ENCODE results near the gene SLC66A2.

Gene SLC66A2

DNA sequence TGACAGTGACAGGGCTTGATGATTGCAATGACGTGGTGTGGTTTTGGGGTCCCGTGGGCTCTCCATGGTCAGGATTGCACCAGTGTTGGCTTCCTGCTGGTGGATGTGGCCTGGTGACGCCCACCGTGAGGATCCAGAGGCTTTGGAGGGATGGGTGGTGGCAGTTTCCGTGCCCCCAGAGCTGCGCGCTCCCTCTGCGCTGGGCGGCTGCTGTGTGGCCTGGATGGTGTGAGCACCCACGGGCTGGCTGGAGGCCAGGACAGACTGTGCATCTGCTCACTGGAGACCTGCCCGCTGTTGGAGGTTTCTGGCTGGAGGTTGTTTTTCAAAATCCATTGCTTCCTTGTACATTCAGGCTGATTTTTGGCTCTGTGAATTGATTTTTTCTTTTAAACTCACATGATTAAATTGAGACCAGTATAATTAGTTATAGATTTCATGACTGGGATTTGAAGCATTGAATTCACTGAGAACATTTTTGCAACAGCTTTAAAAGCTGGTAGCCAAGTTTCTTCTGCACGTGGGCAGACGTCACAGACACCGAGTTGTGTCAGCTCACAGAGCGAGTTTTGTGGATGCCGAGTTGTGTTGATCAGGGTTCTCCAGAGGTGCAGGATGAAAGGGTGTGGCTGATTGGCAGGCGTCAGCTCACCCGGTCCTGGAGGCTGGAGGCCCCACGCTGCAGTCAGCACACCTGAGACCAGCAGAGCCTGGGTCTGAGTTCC is 81.0 kb downstream of the SLC66A2 start:
- Histone ChIP-seq H3K27me3 (ENCODE audit: insufficient read depth, low read length) (0 out of 2 replicates have a peak, but pooled peaks cover 5% of the 10 kb centered on the region), H4K20me1 (ENCODE audit: insufficient read depth, low read length) (no peaks in the 10 kb centered on the region), H2AFZ (ENCODE audit: low read length) (no peak overlapping the region), H3K36me3 (ENCODE audit: insufficient read depth, low read length) (no peaks in the 10 kb centered on the region), H3K4me1 (ENCODE audit: insufficient read depth, low read length, severe bottlenecking) (no peaks in the 10 kb centered on the region), H3K27ac (ENCODE audit: low read depth, low read length, poor library complexity, severe bottlenecking) (no peak overlapping the region), H3K4me2 (ENCODE audit: low read length) (no peak overlapping the region), H3K79me2 (ENCODE audit: insufficient read depth, low read length) (no peaks in the 10 kb centered on the region), H3K9ac (ENCODE audit: low read length) (no peak overlapping the region), H3F3A (ENCODE audit: insufficient read depth, low read length) (no peaks in the 10 kb centered on the region), H3K9me3 (ENCODE audit: low read length) (no peaks in the 10 kb centered on the region), H3K9me2 (ENCODE audit: low read depth, low read length) (no peaks in the 10 kb centered on the region), H3K4me3 (ENCODE audit: low read depth, low read length, poor library complexity, severe bottlenecking) (no peak overlapping the region)
- no peak for TF ChIP-seq EZH2 (IDR thresholded peaks at IDR 0.05; ENCODE audit: borderline replicate concordance, low read length)
- TF ChIP-seq, protein P1, sequence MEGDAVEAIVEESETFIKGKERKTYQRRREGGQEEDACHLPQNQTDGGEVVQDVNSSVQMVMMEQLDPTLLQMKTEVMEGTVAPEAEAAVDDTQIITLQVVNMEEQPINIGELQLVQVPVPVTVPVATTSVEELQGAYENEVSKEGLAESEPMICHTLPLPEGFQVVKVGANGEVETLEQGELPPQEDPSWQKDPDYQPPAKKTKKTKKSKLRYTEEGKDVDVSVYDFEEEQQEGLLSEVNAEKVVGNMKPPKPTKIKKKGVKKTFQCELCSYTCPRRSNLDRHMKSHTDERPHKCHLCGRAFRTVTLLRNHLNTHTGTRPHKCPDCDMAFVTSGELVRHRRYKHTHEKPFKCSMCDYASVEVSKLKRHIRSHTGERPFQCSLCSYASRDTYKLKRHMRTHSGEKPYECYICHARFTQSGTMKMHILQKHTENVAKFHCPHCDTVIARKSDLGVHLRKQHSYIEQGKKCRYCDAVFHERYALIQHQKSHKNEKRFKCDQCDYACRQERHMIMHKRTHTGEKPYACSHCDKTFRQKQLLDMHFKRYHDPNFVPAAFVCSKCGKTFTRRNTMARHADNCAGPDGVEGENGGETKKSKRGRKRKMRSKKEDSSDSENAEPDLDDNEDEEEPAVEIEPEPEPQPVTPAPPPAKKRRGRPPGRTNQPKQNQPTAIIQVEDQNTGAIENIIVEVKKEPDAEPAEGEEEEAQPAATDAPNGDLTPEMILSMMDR (IDR thresholded peaks at IDR 0.05; ENCODE audit: low read length) = no peak

DNA sequence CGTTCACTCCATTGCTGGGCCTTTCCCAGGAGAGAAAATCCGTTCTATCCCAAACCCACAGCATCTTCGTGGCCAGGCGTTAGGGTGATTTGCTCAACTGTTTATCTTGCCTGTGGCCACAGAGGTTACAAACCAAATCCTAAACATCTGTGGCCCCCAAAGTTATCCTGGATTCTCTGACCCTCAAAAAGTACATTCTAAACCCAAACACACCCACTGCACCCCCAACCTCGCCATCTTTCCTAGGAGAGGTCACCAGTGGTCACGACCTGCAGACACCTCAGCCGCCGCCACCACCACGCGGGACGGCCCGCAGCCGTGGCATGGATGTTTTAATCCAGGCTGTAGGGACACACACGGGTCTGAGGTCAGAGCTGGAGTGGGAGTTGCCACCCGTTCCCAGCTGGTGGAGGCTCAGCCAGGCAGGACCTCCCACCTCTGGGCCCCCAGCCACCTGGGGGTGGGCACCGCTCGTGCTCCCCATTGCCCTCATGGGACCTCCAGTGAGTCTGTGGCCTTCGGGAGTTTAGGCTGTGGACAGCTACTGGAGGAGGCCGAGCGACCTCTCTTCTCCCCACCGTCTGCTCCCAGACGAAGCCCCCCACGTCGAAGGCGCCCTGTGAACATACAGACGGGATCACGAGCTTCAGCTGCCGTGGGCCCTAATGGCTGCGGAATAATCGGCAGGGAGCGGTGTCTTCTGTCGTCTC is 81.7 kb downstream of the SLC66A2 start:
- TF ChIP-seq EZH2 (IDR thresholded peaks at IDR 0.05; ENCODE audit: borderline replicate concordance, low read length) = no peak
- TF ChIP-seq, protein P1 (IDR thresholded peaks at IDR 0.05; ENCODE audit: low read length) = no peak
- 0 out of 2 replicates have a peak, but pooled peaks cover 5% of the 10 kb centered on the region for H3K27me3 ChIP-seq (ENCODE audit: insufficient read depth, low read length)
- no peak overlapping the region for H3K4me2 ChIP-seq (ENCODE audit: low read length)
- H3K36me3 ChIP-seq (ENCODE audit: insufficient read depth, low read length) = no peaks in the 10 kb centered on the region
- H2AFZ ChIP-seq (ENCODE audit: low read length) = no peak overlapping the region
- no peak overlapping the region for H3K27ac ChIP-seq (ENCODE audit: low read depth, low read length, poor library complexity, severe bottlenecking)
- H3F3A ChIP-seq (ENCODE audit: insufficient read depth, low read length) = no peaks in the 10 kb centered on the region
- no peaks in the 10 kb centered on the region for H3K9me2 ChIP-seq (ENCODE audit: low read depth, low read length)
- no peak overlapping the region for H3K4me3 ChIP-seq (ENCODE audit: low read depth, low read length, poor library complexity, severe bottlenecking)
- no peaks in the 10 kb centered on the region for H3K9me3 ChIP-seq (ENCODE audit: low read length)
- H3K79me2 ChIP-seq (ENCODE audit: insufficient read depth, low read length) = no peaks in the 10 kb centered on the region
- no peaks in the 10 kb centered on the region for H4K20me1 ChIP-seq (ENCODE audit: insufficient read depth, low read length)
- H3K4me1 ChIP-seq (ENCODE audit: insufficient read depth, low read length, severe bottlenecking) = no peaks in the 10 kb centered on the region
- H3K9ac ChIP-seq (ENCODE audit: low read length) = no peak overlapping the region

DNA sequence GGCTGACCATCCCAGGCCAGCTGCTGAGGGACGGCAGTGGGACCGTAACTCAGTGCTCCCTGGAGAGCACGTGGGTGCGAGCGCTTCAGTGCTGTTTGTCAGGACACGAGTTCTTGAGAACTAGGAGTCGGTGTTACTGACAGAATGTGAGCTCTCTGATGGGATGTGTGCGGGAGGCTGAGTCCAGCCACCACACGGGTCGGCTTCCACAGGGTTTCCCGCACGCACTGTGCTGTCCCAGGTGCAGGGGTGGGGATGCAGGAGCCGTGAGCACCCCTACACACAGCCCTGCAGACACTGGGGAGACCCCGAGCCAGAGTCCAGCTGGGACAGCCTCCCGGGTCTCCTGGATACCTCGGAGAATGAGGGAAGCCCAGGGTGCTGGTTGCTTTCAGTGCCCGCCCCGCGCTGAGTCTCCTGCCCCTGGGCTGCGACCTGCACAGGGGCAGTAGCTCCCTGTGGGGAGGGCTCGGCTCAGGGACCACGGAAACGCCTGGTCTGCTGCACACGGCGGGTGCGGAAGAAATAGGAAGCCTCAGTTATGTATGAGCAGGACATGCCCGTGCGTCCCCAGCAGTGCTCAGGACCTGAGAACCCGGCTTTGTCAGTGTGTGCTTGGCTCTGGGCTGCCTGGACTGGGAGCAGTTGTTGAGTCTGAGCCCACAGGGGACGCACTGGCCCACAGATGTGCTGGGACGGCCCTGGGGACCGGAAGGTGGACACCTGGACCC is 82.5 kb downstream of the SLC66A2 start:
- H3K4me2 ChIP-seq (ENCODE audit: low read length) = no peak overlapping the region

More for the DNA sequence above, 82.5 kb downstream of the SLC66A2 start:
- Histone ChIP-seq H3K27me3 (ENCODE audit: insufficient read depth, low read length) (0 out of 2 replicates have a peak, but pooled peaks cover 5% of the 10 kb centered on the region), H3K9me3 (ENCODE audit: low read length) (no peaks in the 10 kb centered on the region), H3F3A (ENCODE audit: insufficient read depth, low read length) (no peaks in the 10 kb centered on the region), H3K4me3 (ENCODE audit: low read depth, low read length, poor library complexity, severe bottlenecking) (no peak overlapping the region), H3K79me2 (ENCODE audit: insufficient read depth, low read length) (no peaks in the 10 kb centered on the region), H3K27ac (ENCODE audit: low read depth, low read length, poor library complexity, severe bottlenecking) (no peak overlapping the region), H3K9ac (ENCODE audit: low read length) (no peak overlapping the region), H4K20me1 (ENCODE audit: insufficient read depth, low read length) (no peaks in the 10 kb centered on the region), H3K36me3 (ENCODE audit: insufficient read depth, low read length) (no peaks in the 10 kb centered on the region), H2AFZ (ENCODE audit: low read length) (no peak overlapping the region), H3K9me2 (ENCODE audit: low read depth, low read length) (no peaks in the 10 kb centered on the region), H3K4me1 (ENCODE audit: insufficient read depth, low read length, severe bottlenecking) (no peaks in the 10 kb centered on the region)
- TF ChIP-seq EZH2 (IDR thresholded peaks at IDR 0.05; ENCODE audit: borderline replicate concordance, low read length) = no peak
- TF ChIP-seq, protein P1 (IDR thresholded peaks at IDR 0.05; ENCODE audit: low read length) = no peak
